SK-N-SH (cell line): ENCODE data around the gene RPH3AL.

Source experiments
- CHD2 ChIP-seq: fragments of 150-350 bp; IDR thresholded peaks from 2 replicates; pipeline ENCODE4 v1.6.1; 2018; ENCODE audit warnings: low read length; ENCODE audit not compliant: partially characterized antibody
- CTCF ChIP-seq: fragments of 200-600 bp; sonication (generic); IDR thresholded peaks from 2 replicates; pipeline ENCODE4 v1.6.1; 2017; ENCODE audit warnings: antibody characterized with exemption, mild to moderate bottlenecking, moderate library complexity
- EP300 ChIP-seq, 2 experiments: IDR thresholded peaks; 2 replicates each; pipeline versions ENCODE4 v1.4.0 to v1.6.1; 2012; ENCODE audit warnings: borderline replicate concordance in 1 of 2, low read depth in 1 of 2, low read length in 1 of 2
- EZH2phosphoT487 ChIP-seq: fragments of 200-600 bp; sonication (generic); IDR thresholded peaks from 2 replicates; pipeline ENCODE4 v1.6.1; 2017; ENCODE audit warnings: low read depth, mixed run types, mild to moderate bottlenecking, antibody characterized with exemption, moderate library complexity, borderline replicate concordance
- JUND ChIP-seq: IDR thresholded peaks from 2 replicates; pipeline ENCODE4 v1.4.0; 2012
- MXI1 ChIP-seq: IDR thresholded peaks from 2 replicates; pipeline ENCODE4 v1.6.1; 2012; ENCODE audit warnings: mild to moderate bottlenecking, low read depth, low read length, improper control_type of control experiment
- POLR2AphosphoS5 ChIP-seq: IDR thresholded peaks from 2 replicates; pipeline ENCODE4 v1.6.1; 2012; ENCODE audit warnings: low read depth, low read length
- RAD21 ChIP-seq: IDR thresholded peaks from 2 replicates; pipeline ENCODE4 v1.6.1; 2012; ENCODE audit warnings: mild to moderate bottlenecking, low read length
- USF2 ChIP-seq: fragments of 150-350 bp; IDR thresholded peaks from 2 replicates; pipeline ENCODE4 v1.6.1; 2017; ENCODE audit warnings: antibody characterized with exemption, low read length, low read depth, borderline replicate concordance

GRCh38 chr17:278676-279059 is 73.9 kb downstream of the RPH3AL start:
- TF ChIP-seq CTCF (no peak), USF2 (no peak), MXI1 (no peak), EP300 (IDR thresholded peaks at IDR 0.05; ENCODE audit: borderline replicate concordance in 1 of 2, low read depth in 1 of 2, low read length in 1 of 2) (no peak), RAD21 (no peak), EZH2phosphoT487 (no peak), POLR2AphosphoS5 (no peak), JUND (no peak), CHD2 (no peak)
